ENCODE data around the gene BYSL.

The BYSL gene

DNA sequence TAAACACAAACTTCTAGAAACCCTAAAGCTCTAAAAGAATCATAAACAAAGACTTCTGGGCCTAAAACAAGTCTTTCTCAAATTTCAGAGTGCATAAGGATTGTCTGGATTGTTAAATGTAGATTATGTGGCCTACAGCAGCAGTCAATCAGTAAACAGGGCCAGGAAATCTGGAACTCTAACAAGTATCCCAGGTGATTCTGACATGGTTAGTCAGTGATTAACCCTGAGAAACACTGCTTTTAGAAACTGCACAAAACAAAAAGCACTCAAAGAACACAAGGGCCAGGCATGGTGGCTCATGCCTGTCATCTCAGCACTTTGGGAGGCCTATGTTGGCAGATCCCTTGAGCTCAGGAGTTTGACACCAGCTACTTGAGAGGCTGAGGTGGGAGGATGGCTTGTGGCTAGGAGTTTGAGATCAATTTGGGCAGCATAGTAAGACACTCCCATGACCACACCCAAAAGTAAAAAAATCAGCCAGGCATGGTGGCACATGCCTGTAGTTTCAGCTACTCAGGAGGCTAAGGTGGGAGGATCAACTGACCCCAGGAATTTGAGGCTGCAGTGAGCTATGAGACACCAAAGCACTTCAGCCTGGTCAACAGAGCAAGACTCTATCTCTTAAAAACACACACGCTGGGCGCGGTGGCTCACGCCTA lies 6.3 kb upstream of the BYSL start:
- no peak for DNase-seq (ENCODE audit: low read depth)

- DNase-seq (ENCODE audit: low read depth), result peak; percentile 82
These were observed 3.8 kb upstream of the BYSL start for GRCh38 chr6:41917528-41917927.

DNA sequence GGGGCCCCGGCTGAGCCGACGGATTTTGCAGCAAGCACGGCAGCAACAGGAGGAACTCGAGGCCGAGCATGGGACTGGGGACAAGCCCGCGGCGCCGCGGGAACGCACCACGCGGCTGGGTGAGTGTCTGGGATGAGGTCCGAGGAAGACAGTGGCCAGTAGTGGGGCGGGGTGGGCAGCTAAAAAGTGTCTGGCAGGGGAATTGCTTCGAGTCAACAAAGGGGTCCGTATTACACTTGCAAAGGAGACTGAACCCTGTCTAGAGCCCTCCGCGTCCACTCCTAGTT lies 356 bp downstream of the BYSL start:
- DNase-seq (ENCODE audit: low read depth), result no peak

- DNase-seq (ENCODE audit: low read depth), result no peak
These were observed 855 bp downstream of the BYSL start for GRCh38 chr6:41922154-41922553.

DNA sequence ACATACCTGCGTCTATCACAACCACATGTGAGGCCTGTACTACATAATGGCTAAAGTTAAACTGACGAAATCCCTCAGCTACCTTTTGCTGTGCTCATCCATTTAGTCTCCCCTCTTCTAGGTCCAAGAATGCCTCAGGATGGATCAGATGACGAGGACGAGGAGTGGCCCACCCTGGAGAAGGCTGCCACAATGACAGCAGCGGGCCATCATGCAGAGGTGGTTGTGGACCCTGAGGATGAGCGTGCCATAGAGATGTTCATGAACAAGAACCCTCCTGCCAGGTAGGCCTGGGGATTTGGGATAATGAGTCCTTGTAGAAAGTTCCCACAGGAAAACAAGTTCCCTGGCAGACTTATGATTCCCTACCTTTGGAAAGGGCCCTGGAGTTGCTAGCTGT lies 6.0 kb downstream of the BYSL start:
- DNase-seq (ENCODE audit: low read depth), result no peak

DNA sequence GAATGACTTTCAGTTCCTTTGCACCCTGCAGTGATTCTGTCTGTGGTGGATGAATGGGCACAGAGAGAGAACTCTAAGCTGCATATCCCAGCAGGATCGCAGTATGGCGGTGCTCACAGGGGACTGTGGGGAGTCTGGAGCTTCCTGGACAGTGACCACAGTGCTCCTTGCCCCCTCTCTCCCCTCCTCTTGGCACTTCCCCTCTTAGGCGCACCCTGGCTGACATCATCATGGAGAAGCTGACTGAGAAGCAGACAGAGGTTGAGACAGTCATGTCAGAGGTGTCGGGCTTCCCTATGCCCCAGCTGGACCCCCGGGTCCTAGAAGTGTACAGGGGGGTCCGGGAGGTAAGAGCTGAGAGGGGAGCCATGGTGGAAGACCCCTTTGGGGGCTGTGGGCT lies 8.6 kb downstream of the BYSL start:
- no peak for DNase-seq (ENCODE audit: low read depth)

- DNase-seq (ENCODE audit: low read depth), result no peak
These were observed 10.5 kb downstream of the BYSL start for GRCh38 chr6:41931792-41932191.

DNA sequence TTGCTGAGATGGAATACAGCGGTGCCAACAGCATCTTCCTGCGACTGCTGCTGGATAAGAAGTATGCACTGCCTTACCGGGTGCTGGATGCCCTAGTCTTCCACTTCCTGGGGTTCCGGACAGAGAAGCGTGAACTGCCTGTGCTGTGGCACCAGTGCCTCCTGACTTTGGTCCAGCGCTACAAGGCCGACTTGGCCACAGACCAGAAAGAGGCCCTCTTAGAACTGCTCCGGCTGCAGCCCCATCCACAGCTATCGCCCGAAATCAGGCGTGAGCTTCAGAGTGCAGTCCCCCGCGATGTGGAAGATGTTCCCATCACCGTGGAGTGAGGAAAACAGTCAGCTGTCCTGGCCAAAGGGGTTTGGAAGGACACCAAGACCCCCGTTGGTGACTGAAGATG lies 11.1 kb downstream of the BYSL start:
- DNase-seq (ENCODE audit: low read depth), result no peak

- DNase-seq (ENCODE audit: low read depth), result no peak
These were observed 13.2 kb downstream of the BYSL start for GRCh38 chr6:41934278-41935192.

DNA sequence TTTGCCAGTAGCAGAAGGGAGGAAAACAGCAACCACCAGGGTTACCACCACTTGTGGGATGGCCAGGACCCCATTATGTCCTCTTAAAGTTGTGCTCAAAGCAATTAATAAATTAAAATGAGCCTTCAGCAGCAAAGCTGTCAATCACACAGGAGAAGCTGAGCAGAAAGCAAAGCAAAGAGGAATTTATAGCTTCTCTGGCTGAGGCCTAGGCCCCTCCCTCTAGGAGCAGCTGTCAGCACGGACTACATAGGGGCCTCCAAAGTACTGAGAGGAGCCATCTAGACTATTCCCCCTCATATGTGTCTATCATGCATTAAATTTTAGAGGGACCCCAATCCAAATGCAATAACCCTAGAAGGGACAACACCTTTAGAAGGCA lies 13.9 kb downstream of the BYSL start:
- no peak for DNase-seq (ENCODE audit: low read depth)

DNA sequence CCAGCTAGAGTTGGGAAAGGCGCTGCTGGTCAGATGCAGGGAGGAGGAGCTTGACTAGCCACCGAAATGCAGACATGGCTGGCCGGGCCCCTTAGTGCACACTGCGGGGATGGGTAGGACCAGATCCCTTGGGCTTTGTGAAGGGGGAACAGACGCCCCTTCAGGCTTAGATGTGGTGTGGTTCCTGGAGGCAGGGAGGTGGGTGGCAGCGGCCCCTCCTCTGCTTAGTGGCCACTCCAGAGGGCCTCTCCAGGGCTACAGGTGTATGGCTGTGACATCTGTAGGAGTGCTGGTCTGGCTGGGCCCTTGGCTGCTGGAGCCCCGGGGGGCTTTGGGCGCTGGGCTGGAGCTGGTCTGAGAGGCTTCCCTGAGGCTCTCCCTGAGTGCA lies 14.4 kb downstream of the BYSL start:
- no peak for DNase-seq (ENCODE audit: low read depth)

DNA sequence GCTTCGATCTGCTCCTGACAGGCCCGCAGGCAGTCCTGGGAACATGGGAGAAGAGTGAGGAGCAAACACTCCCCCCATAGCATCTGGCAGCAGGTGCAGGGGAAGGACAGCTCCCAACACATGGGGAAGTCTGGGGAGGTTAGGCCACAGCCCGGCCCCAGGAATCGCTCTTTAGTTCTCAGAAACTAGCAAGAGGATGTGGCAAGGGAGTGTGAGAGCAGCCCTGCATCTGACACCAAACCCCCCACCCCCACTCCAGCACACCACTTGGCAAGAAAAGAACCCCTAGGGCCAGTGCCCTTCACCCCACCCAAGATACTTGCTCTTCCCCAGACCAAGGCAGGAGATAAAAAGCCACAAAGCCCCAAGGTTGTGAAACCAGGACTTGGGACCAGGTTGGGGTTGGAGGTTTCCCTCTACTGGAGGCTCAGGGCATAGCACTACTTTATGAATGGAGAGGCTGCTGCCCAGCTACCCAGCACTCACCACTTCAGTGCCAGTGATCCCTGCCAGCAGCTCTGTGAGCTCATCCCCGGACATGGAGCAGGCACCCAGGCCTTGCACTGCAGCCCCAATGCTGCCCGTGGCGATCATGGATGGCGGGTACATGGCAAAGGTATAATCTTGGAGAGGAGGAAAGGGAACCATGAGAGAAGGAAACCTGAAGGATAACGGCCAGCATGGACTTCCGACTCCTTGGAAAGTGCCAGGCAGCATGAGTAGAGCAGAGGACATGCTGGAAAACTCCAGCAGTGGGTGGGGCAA lies 15.0 kb downstream of the BYSL start:
- DNase-seq (ENCODE audit: low read depth), result peak; percentile 84

DNA sequence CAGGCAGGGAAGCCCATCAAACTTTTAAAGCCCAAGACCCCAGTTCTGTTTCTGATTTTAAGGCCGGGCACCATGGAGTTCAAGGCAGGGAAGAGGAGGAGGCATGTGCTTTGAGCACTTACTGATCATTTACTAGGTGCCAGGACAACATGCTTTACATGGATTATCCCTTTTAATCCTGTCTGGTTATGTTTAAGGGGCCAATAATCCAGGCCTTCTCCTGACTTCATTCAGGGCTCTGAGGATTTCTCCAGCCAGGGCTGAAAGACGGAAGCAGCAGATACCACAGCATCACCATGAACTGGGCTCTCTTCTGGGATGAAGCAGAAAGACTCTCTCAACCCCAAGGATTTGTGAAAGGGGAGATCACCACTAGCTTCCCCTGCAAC lies 16.2 kb downstream of the BYSL start:
- no peak for DNase-seq (ENCODE audit: low read depth)

DNA sequence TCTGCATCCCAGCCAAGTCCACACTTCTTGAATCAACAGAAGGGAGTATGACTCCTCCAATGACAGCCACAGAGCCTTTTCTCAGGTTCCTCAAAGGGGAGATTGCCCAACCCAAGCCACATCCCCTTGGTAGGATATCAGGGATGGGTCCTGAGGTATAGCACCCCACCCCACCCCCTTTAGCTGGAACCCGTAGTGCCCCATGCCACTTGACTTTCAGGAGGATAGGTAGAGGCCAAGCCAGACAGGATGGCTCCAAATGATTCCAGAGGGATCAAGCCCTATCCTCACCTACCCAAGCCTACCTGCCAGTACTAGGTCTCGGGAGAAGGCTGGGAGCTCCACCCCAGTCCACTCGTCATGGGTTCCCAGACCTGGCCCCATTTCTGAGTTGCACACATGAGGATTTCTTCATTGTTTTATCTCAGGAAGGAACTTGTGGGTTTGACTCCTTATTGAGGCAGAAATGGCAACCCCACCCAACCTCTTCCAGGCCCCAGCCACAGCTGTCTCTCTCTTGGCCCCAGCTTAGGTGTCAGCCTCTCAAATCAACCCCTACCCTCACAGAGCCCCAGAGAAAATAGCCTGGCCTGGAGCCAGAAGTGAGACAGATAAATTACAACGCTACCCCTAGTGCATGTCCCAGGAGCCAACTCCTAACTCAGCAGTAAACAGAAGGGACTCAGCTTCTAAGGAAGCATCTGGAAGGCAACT lies 16.7 kb downstream of the BYSL start:
- DNase-seq (ENCODE audit: low read depth), result no peak

GRCh38 chr6:41938590-41939175 lies 17.4 kb downstream of the BYSL start:
- no peak for DNase-seq (ENCODE audit: low read depth)

- no peak for DNase-seq (ENCODE audit: low read depth)
These were observed 18.0 kb downstream of the BYSL start for GRCh38 chr6:41939176-41939847.

DNA sequence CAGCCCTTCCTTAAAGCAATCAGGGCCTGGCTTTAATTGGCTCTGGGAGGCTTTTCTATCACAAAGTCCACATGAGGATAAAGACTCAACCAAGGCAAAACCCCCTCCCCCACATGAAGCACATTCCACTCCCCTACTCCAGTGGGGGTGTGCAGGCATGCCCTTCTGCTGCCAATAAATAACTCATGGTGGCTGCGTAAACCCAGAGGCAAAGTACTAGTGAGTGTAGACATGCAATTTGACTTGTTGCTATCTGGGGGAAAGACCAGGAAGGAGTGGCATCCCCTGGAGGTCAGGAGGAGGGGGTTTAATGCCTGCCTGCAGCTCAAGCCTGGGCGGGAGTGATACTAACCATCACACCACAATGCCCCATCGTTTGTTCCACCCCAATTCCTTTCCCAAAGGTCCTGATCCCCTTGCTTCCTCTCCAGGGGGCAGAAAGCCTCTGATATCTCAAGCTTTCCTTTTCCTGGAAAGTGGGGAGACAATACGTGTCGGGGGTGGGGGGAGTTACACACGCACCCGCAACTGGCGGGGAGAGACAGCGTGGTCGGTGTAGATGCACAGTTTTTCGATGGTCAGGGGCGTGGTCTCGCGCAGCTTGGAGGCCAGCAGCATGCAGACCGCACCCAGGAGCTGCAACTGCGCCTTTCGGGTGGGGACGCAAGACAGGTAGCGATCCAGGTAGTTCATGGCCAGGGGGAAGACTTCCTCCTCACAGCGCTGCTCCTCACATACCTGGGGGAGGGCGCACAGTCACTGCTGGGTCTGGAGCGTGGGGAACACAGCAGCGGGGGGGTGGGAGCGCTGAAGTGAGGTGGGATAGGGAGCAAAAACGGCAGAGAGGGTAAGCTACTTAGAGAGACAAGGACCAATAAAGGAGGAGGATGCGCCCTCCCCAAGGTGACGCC lies 18.8 kb downstream of the BYSL start:
- no peak for DNase-seq (ENCODE audit: low read depth)

DNA sequence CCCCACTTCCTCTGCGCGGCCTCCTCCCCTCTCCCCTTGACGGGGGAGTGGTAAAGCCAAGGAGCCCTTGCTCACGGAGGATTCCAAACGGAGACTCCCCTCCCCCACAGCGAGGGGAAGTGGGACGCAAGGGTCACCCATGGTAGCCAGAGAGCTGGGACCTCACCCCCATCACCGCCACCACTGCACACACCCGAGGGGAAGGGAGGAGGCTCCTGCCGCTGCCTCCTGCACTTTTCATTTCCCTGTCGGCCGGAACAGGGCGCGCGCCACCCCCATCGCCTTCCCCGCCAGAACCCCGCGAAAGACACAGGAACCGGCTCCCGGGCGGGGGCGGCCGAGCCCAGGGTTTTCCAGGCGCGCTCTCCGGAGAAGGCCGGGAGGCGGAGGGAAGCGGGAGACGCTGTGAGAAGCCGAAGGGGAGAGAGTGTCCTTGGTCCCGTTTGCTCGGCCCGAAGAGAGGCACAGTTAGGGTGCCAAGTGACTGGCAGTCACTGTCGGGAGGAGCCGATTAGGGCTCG lies 19.5 kb downstream of the BYSL start:
- DNase-seq (ENCODE audit: low read depth), result no peak

DNA sequence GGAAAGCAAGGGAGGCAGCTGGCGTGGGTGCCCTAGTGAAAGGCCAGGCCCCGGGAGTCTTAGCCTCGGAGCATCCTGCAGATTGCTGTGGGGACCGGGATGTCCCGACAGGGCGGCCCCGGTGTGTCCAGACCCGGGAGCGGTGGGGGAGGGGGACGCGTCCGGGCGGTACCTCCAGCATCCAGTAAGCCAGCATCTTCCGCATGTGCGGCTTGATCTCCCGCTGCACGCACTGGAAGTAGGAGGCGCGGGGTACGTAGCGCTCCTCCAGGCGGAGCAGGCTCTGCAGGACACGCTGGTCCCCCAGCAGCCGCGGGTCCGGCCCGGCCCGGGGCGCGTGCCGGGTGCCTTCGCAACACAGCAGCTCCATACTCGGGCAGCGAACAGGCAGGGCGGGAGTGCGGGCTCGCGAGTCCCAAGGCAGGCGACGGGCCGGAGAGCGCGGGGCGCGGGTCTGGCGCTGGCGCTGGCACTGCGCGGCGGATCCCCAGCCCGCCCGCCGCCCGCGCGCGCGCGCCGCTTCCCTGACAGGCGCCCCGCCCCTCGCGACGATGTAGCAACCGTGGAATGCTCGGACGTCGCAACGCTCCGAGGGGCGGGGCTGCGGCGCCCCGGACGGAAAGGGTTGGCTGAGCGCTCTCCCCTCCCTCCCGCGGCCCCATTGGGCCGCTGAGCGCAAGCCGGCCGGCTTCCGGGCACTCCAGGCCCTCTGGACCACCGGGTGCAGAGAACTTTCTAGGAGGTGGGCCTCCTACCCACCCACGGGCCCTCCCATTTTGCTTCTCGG lies 20.2 kb downstream of the BYSL start, which contains the start of gene CCND3:
CCND3 (minus strand) TSS at position 529 of the 787 bp plus-strand sequence; CDS start at position 370, 159 bp downstream.
- DNase-seq (ENCODE audit: low read depth), result peak; percentile 87

All from stromal cell of bone marrow (primary cell).